Kidney epithelial cell (primary cell): Measurements from ENCODE around the gene LLPH. TPM values are rescaled to one million over a fixed set of nuclear protein-coding genes. Genes with fewer than 3 reads are reported as not detected.

Source experiments
- DNase-seq: peaks from one replicate; pipeline ENCODE4 v3.0.0-alpha.2; 2010; ENCODE audit warnings: low read depth
- H3K27me3 ChIP-seq: 2 replicates; pipeline ENCODE4 v1.6.0; 2011; ENCODE audit warnings: low read length; ENCODE audit not compliant: control insufficient read depth, insufficient read depth
- H3K36me3 ChIP-seq: 2 replicates; pipeline ENCODE4 v1.5.1; 2011; ENCODE audit warnings: low read length; ENCODE audit not compliant: control insufficient read depth, insufficient read depth
- H3K4me3 ChIP-seq: 2 replicates; pipeline ENCODE4 v1.5.1; 2011; ENCODE audit warnings: low read depth, mild to moderate bottlenecking, control low read depth, low read length
- total RNA-seq: library from RNA; depleted of rRNA; stranded (reverse); fragments of >200 nt; gene quantifications from 2 replicates; pipeline ENCODE4 v1.2.3, GENCODE V29; 2015
- TF ChIP-seq, protein P1 (sequence below): IDR thresholded peaks from 2 replicates; pipeline ENCODE4 v1.5.1; 2011; ENCODE audit warnings: mild to moderate bottlenecking, moderate library complexity, low read length, control low read depth, inconsistent platforms; ENCODE audit not compliant: insufficient read depth, poor library complexity, severe bottlenecking

LLPH gene
- total RNA-seq, 1 donor from 2014 or later: 23.6 TPM

DNA sequence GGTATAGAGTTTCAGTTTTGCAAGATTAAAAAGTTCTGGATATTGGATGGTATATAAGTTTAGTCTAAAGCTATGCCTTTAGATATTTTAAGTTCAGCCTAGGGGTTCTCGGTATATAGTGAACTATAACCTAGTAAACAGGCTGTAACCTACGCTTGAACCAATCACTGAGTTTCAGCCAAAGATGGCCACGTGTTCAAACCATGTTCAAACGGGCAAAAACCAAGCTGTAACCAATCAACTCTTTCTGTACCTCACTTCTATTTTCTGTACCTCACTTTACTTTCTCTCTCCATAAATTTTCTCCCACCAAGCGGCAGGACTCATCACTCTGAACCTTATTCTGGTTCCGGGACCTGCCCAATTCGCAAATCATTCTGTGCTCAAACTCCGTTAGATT, 37.9 kb upstream of the LLPH start:
- TF ChIP-seq, protein P1, sequence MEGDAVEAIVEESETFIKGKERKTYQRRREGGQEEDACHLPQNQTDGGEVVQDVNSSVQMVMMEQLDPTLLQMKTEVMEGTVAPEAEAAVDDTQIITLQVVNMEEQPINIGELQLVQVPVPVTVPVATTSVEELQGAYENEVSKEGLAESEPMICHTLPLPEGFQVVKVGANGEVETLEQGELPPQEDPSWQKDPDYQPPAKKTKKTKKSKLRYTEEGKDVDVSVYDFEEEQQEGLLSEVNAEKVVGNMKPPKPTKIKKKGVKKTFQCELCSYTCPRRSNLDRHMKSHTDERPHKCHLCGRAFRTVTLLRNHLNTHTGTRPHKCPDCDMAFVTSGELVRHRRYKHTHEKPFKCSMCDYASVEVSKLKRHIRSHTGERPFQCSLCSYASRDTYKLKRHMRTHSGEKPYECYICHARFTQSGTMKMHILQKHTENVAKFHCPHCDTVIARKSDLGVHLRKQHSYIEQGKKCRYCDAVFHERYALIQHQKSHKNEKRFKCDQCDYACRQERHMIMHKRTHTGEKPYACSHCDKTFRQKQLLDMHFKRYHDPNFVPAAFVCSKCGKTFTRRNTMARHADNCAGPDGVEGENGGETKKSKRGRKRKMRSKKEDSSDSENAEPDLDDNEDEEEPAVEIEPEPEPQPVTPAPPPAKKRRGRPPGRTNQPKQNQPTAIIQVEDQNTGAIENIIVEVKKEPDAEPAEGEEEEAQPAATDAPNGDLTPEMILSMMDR: no peak
- Histone ChIP-seq H3K4me3 (peak overlapping the region; percentile 76), H3K27me3 (no peaks in the 10 kb centered on the region), H3K36me3 (no peaks in the 10 kb centered on the region)
- no peak for DNase-seq

DNA sequence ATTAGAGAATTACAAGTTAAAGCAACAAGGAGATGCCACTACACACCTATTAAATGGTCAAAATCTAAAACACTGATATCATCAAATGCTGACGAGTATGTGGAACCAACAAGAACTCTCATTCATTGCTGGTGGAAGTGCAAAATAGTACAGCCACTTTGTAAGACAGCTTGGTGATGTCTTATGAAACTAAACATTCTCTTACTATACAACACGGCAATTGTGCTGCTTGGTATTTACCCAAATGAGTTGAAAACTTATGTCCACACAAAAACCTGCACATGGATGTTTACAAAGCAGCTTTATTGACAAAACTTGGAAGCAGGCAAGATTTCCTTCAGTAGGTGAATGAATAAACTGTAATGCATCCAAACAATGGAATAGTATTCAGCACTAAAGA, 36.0 kb upstream of the LLPH start:
- TF ChIP-seq, protein P1: no peak
- no peak for DNase-seq
- Histone ChIP-seq H3K4me3 (no peak overlapping the region), H3K27me3 (no peaks in the 10 kb centered on the region), H3K36me3 (no peaks in the 10 kb centered on the region)

DNA sequence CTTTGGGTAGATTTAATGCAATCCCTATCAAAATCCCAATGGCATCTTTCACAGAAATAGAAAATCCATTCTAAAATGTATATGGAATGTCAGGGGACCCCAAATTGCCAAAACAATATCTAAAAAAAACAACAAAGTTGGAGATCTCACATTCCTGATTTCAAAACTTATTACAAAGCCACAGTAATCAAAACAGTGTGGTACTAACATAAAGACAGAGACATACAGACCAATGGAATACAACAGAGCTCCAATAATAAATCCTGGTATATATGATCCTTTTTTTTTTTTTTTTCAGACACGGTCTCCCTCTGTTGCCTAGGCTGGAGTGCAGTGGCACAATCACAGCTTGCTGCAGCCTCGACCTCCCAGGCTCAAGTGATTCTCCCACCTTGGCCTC, 34.6 kb upstream of the LLPH start:
- H3K27me3 ChIP-seq: no peaks in the 10 kb centered on the region
- TF ChIP-seq, protein P1: no peak
- H3K4me3 ChIP-seq: no peak overlapping the region
- no peaks in the 10 kb centered on the region for H3K36me3 ChIP-seq
- no peak for DNase-seq

DNA sequence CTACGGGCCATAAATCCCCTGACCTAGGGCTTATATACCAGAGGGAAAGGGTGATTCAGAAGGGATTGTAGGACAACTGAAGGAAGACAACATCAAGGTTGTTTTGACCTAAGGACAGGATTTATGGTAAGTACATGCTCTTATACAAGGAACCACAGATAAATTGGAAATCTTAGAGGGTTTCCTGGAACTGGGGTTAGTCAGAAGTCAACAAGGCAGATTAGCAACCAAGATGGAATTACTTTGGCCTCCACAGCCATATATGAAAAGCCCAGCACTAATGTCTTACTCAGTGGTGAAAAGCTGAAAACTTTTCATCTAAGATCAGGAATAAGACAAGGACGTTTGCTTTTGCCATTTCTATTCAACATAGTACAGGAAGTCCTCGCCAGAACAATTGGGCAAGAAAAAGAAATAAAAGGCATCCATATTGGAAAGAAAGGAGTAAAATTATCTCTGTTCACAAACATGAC, 33.8 kb upstream of the LLPH start:
- no peaks in the 10 kb centered on the region for H3K27me3 ChIP-seq
- H3K4me3 ChIP-seq: no peak overlapping the region
- TF ChIP-seq, protein P1: no peak
- no peak for DNase-seq
- no peaks in the 10 kb centered on the region for H3K36me3 ChIP-seq

DNA sequence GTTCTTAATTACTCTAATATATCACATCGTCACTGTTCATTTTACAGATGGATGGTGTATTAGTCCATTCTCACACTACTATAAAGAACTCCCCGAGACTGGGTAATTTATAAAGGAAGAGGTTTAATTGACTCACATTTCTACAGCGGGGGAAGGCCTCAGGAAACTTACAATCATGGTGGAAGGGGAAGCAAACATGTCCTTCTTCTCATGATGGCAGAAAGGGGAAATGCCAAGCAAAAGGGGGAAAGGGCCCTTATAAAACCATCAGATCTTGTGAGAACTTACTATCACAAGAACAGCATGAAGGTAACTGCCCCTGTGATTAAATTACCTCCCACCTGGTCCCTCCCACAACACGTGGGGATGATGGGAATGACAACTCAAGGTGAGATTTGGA, 32.7 kb upstream of the LLPH start:
- TF ChIP-seq, protein P1: no peak
- no peaks in the 10 kb centered on the region for H3K27me3 ChIP-seq
- no peak overlapping the region for H3K4me3 ChIP-seq
- H3K36me3 ChIP-seq: no peaks in the 10 kb centered on the region
- no peak for DNase-seq

DNA sequence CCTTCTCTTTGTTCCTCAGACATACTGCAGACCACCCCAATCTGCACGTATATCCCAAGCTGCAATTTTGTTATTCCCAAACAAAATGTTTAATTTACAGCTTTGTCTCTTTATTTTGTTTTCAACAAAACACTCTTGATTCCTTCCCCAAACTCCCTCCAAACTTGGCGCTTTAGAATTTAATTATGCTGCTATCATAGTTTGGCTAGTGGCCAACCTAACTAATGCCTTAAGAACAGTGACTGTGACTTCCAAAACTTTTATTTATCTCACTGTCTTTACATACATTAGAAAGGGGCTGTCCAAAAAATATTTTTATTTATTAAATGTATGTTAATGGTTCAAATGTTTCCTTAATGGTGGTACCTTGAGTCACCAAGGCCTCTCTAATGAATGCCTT, 32.2 kb upstream of the LLPH start:
- Histone ChIP-seq H3K27me3 (no peaks in the 10 kb centered on the region), H3K4me3 (no peak overlapping the region), H3K36me3 (no peaks in the 10 kb centered on the region)
- no peak for DNase-seq
- TF ChIP-seq, protein P1: no peak
